Right lobe of liver (tissue), 6 donors: ENCODE data around the gene BOD1. TPM values are rescaled to one million over a fixed set of nuclear protein-coding genes. Genes with fewer than 3 reads are reported as not detected.

Experiments used
- ATAC-seq, 4 donors: fragments of 200-7000 bp; cut with Tn5 transposase; one replicate each; pipeline ENCODE4 v1.9.1; 2020; ENCODE audit warnings: mild to moderate bottlenecking in 4 of 4, moderate library complexity in 4 of 4
- DNase-seq, 3 donors: peaks; one replicate each; pipeline ENCODE4 v3.0.0-alpha.2; 2020
- H3K27ac ChIP-seq, 3 donors: fragments of 200-600 bp; one replicate each; pipeline ENCODE4 v1.8.0; 2022
- H3K27me3 ChIP-seq, 2 donors: fragments of 200-600 bp; one replicate each; pipeline ENCODE4 v1.8.0; 2022
- H3K36me3 ChIP-seq, 4 donors: fragments of 200-600 bp; sonication (generic) in 1 of 4; one replicate each; pipeline versions ENCODE4 v1.5.1 to v1.8.0; 2017 to 2022; ENCODE audit warnings: control low read depth in 1 of 4
- H3K4me1 ChIP-seq, 4 donors: fragments of 200-600 bp; sonication (generic) in 1 of 4; one replicate each; pipeline versions ENCODE4 v1.5.1 to v1.8.0; 2017 to 2022; ENCODE audit warnings: control low read depth in 1 of 4
- H3K4me3 ChIP-seq, 3 donors: fragments of 200-600 bp; one replicate each; pipeline ENCODE4 v1.8.0; 2022
- H3K9me3 ChIP-seq, 4 donors: fragments of 200-600 bp; sonication (generic) in 1 of 4; one replicate each; pipeline versions ENCODE4 v1.5.1 to v1.8.0; 2017 to 2022; ENCODE audit warnings: control low read depth in 1 of 4
- POLR2A ChIP-seq: fragments of 450-650 bp; IDR thresholded peaks from one replicate; pipeline ENCODE4 v1.6.1; 2017; ENCODE audit warnings: antibody characterized with exemption, mild to moderate bottlenecking
- WGBS: methylation state at CpG from one replicate; pipeline ENCODE4 v1.1.6; 2018; ENCODE audit warnings: low coverage, low lambda C conversion rate; ENCODE audit not compliant: insufficient coverage; ENCODE audit errors: missing lambda C conversion rate; 5-methylcytosine and 5-hydroxymethylcytosine counted together
- intact Hi-C, 2 donors: fragments of 100-400 bp; cut with DNase I; formaldehyde crosslinking; loops; one replicate each; pipeline versions ENCODE4 v1.11.2 to v1.14.1; 2022
- total RNA-seq, 6 experiments: library from RNA; depleted of rRNA in 2 of 6; stranded (reverse); fragments of >200 nt in 2 of 6; fragmentation: NEBNext Ultra II Directional in 3 of 6; extraction: Animal tissue kit (Norgen Biotek cat#: 25700) in 3 of 6; gene quantifications; one replicate each; pipeline versions ENCODE4 v1.1.0 to v1.2.4, GENCODE V29; 2016 to 2023
- TF ChIP-seq, protein P1 (sequence below), 4 donors: fragments of 200-600 bp in 3 of 4; fragments of 450-650 bp in 1 of 4; IDR thresholded peaks; one replicate each; pipeline versions ENCODE4 v1.5.1 to v1.8.0; 2016 to 2022; ENCODE audit warnings: antibody characterized with exemption in 4 of 4, mild to moderate bottlenecking in 2 of 4
- donor health status: DM: no; HTN: yes; CAD: no.
- donor health status: DM: no; HTN: no; CAD: no.
- donor health status: DM: no; HTN: no; CAD: no.
- donor health status: DM: no; HTN: yes; CAD: no.
- donor health status: DM: no; HTN: yes; CAD: no.

Gene BOD1
- total RNA-seq, 6 experiments from 2014 or later: 15.3 to 24.3 (median 19.2) TPM

DNA sequence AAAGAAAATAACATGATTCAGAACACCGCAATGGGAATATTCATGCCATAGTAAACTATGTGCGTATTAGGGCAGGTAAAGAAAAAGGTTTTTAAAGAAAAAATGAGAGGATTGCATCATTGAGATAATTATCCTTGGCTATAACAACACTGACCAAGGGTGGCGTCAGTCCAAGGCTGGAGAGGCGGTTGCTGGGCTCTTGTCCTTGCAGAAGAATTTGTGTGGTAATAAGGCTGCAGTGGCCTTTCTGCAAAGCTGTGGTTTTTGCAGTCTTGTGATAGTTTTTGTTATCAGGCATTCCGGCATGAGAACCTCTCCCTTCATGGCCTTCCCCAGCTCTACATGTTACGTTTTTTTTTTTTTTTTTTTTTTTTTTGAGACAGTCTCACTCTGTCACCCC lies 14.0 kb downstream of the BOD1 start:
- intact Hi-C loops: no loop called here
- H3K27me3 ChIP-seq: no peaks in the 10 kb centered on the region
- peaks cover 0 to 20% (median 8%) of the 10 kb centered on the region in 4 donors for H3K36me3 ChIP-seq
- H3K4me1 ChIP-seq: no peaks in the 10 kb centered on the region
- H3K9me3 ChIP-seq: no peaks in the 10 kb centered on the region
- no peak for DNase-seq
- TF ChIP-seq POLR2A: no peak
- TF ChIP-seq, protein P1, sequence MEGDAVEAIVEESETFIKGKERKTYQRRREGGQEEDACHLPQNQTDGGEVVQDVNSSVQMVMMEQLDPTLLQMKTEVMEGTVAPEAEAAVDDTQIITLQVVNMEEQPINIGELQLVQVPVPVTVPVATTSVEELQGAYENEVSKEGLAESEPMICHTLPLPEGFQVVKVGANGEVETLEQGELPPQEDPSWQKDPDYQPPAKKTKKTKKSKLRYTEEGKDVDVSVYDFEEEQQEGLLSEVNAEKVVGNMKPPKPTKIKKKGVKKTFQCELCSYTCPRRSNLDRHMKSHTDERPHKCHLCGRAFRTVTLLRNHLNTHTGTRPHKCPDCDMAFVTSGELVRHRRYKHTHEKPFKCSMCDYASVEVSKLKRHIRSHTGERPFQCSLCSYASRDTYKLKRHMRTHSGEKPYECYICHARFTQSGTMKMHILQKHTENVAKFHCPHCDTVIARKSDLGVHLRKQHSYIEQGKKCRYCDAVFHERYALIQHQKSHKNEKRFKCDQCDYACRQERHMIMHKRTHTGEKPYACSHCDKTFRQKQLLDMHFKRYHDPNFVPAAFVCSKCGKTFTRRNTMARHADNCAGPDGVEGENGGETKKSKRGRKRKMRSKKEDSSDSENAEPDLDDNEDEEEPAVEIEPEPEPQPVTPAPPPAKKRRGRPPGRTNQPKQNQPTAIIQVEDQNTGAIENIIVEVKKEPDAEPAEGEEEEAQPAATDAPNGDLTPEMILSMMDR (IDR thresholded peaks at IDR 0.05): no peak
- 68% methylated on average over 4 of the region's 6 CpGs for WGBS
- ATAC-seq: no peak
- H3K27ac ChIP-seq: no peak overlapping the region
- H3K4me3 ChIP-seq: no peak overlapping the region

DNA sequence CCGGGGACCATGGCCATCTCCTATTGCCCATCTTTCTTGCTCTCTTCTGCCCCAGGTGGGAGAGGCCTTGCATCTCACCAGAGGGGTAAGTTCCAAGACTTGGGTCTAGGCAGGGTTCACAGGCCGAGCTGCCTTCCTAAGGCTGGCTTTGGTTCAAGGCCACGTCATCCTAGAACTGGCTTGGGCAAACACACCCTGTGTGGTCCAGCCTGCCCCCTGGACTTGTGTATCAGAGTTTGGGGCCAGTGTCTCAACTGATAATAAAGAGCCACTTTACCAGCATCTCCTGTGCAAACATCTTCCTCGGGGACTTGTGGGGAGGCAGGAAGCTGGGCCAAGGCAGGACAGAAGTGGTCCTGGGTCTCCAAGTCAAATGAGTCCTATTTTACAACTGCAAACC lies 17.8 kb downstream of the BOD1 start:
- Histone ChIP-seq H3K36me3 (no peaks in the 10 kb centered on the region), H3K4me3 (no peak overlapping the region), H3K9me3 (no peaks in the 10 kb centered on the region), H3K4me1 (no peaks in the 10 kb centered on the region), H3K27me3 (no peaks in the 10 kb centered on the region), H3K27ac (no peak overlapping the region)
- DNase-seq: no peak
- TF ChIP-seq, protein P1 (IDR thresholded peaks at IDR 0.05): no peak
- no peak for TF ChIP-seq POLR2A
- intact Hi-C loops: no loop called here
- peak in 1 of 4 donors; percentile 17 for ATAC-seq
- WGBS: 66% methylated on average over 3 of the region's 4 CpGs

DNA sequence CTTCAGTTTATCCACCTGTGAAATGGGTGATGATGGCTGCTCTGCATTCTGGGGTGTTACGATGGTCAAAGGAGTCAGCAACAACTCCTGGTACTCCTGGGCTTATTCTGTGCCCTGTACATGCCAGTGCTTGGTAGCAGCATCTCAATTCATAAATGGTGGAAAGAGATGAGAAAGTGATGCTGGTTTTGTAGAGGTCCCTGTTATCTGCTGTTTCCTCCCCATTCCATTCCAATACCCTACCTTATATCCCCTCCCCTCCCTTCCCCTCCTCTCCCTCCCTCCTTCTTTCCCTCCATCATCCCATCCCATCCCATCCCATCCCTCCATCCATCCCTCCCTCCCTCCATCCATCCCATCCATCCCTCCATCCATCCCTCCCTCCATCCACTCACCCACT lies 19.1 kb downstream of the BOD1 start:
- no peak for DNase-seq
- Histone ChIP-seq H3K9me3 (no peaks in the 10 kb centered on the region), H3K27me3 (no peaks in the 10 kb centered on the region), H3K4me3 (no peak overlapping the region), H3K27ac (no peak overlapping the region), H3K36me3 (no peaks in the 10 kb centered on the region), H3K4me1 (no peaks in the 10 kb centered on the region)
- ATAC-seq: no peak
- WGBS: no CpG with 5 or more reads among the region's 1 CpG
- intact Hi-C loops: no loop called here
- TF ChIP-seq POLR2A: no peak

DNA sequence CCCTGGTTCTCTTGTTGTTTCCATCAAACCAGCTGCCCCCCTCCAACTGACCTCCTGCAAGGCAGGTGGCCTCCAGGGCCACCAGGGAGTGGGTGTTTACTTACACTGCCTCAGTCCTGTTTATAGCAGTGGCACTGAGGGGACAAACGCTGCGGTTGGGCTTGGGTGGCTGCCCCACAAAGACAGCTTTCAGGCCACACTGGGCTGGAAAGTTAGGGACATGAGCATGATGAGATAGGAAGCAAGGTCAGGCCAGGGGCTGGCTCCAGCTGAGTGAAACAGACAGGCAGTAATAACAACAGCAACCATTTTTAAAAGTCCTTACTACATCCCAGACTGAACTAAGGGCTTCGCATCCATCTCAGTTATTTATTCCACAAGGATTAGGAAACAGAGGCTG lies 20.6 kb downstream of the BOD1 start:
- Histone ChIP-seq H3K4me1 (no peaks in the 10 kb centered on the region), H3K4me3 (no peak overlapping the region), H3K36me3 (no peaks in the 10 kb centered on the region), H3K27me3 (no peaks in the 10 kb centered on the region), H3K27ac (no peak overlapping the region), H3K9me3 (no peaks in the 10 kb centered on the region)
- WGBS: 67% methylated on average over 2 of the region's 3 CpGs
- TF ChIP-seq, protein P1 (IDR thresholded peaks at IDR 0.05): no peak
- no peak for TF ChIP-seq POLR2A
- ATAC-seq: no peak
- intact Hi-C loops: no loop called here
- no peak for DNase-seq

DNA sequence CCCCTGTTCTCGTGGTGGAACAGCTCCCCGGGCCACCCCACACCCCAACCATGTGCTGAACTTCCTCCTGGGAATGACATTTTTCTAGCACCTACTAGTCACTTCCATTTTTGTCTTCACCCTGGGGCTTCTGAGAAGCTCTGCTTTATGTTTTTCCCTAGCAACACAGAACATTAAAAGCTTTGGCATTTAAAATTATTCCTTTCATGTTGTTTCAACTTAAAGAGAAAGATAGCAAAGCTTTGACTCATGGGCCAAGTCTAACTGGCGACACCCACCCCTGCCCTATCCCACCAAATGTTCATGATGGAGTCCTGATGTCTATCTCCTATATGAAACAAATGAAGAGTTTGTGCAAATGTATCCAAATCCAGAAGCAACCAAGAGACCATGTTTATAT lies 22.4 kb downstream of the BOD1 start:
- WGBS: 84% methylated on average over 3 of the region's 3 CpGs
- DNase-seq (no peak), ATAC-seq (no peak)
- Histone ChIP-seq H3K27ac (no peak overlapping the region), H3K4me3 (no peak overlapping the region), H3K4me1 (no peaks in the 10 kb centered on the region), H3K9me3 (no peaks in the 10 kb centered on the region), H3K36me3 (no peaks in the 10 kb centered on the region), H3K27me3 (no peaks in the 10 kb centered on the region)
- intact Hi-C loops: no loop called here
- TF ChIP-seq POLR2A: no peak
- TF ChIP-seq, protein P1 (IDR thresholded peaks at IDR 0.05): no peak
